HG03460 (cell line): Measurements from ENCODE around the gene MT1HL1.
"Not testable (repeated sequence)": the region's sequence is repeated elsewhere in the genome, so short reads cannot be mapped to it uniquely, and the experiment has no call there.

Experiments used
- ATAC-seq: cut with Tn5 transposase; IDR thresholded peaks from one replicate; pipeline ENCODE4 v1.9.1; 2021; ENCODE audit not compliant: unreplicated experiment

Gene MT1HL1

DNA sequence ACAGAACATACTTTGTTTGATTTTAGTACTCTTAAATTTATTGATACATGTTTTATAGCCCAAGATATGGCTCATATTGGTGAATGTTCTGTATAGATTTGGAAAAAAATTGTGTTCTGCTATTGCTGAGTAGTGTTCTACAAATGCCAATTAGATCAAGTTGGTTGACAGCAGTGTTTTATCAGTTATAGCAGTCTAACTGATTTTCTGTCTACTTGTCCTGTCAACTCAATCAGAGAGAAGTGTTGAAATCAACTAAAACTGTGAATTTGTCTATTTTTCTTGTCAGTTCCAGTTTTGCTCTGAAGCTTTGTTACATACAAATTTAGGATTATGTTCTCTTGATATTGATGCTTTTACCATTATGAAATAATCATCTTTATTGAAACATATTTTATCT lies 14.7 kb upstream of the MT1HL1 start:
- ATAC-seq, result no peak

DNA sequence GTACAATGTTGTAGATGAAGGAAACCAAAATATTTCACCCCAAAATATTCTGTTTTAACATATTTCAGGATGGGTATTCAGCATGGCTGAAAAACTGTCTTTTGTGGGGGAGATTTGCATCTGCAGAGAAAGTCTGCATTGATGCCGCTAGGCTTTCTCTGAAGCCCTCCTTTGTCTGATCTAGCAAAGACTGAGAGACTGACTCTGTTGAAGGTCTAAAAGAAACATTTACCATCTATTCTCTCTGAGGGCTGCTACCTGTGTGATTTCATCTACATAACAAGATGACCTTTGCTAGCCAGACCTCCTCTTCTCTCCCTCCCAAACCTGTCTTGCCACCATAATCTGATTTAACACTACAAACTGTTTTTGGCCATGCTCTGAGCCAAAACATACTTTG lies 12.4 kb upstream of the MT1HL1 start:
- ATAC-seq, result no peak

DNA sequence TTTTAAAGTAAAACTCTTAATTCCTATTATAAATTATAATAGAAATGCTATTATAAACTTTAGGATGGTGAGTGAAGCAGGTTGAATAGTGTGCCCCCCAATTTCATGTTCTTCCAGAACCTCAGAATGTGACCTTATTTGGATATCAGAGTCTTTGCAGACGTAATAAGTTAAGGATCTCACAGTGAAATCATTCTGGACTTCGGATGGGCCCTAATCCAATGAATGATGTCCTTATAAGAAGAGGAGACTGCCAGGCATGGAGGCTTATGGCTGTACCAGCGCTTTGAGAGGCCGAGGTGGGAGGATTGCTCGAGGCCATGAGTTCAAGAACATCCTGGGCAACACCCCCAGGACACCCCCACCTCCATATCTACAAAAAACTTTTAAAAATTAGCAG lies 9.4 kb upstream of the MT1HL1 start:
- ATAC-seq, result no peak

DNA sequence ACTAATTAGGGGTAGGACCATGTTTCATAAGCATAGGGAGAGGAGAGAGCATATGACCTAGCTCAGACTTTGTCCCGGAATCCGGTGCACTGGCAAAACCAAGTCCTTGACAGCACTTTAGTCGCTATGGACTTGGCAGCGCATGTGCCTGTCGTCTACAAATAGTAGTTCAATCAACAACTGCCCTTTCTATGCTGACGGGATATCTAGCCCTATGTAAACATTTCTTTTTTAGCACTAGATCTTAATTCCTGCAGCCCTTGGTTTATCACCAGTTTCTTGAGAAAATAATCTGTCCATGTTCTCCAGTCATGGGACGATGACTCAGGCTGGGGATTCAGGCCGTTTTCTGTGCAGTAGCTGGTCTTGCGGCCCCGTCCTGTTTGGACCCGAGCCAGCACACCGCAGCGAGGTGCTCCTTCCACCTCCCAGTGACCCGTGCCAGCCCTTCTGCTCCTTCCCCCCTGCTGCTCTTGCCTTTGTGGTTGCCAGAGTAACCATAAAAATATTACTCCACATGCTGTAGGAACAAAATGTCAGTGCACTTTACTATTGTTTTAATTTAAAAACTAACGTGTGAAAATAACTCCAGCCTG lies 8.6 kb upstream of the MT1HL1 start:
- ATAC-seq, result no peak

DNA sequence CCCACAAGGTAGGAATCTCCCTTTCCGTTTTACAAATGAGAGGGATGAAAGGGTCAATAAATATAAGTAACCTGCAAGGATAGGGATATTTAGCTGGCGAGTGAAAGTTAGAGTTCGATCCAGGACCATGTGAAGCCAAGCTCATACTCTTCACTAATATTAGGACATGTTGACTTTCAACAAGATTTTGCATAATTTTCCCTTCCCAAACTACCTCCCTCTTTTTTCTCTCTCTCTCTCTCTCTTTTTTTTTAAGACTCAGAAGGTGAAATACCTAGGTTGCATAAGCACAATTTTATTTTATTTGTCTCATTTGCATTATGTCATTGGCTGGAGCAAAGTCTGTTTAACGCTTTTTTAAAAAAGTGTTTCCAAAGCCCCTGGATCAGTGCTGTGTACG lies 8.1 kb upstream of the MT1HL1 start:
- no peak for ATAC-seq

DNA sequence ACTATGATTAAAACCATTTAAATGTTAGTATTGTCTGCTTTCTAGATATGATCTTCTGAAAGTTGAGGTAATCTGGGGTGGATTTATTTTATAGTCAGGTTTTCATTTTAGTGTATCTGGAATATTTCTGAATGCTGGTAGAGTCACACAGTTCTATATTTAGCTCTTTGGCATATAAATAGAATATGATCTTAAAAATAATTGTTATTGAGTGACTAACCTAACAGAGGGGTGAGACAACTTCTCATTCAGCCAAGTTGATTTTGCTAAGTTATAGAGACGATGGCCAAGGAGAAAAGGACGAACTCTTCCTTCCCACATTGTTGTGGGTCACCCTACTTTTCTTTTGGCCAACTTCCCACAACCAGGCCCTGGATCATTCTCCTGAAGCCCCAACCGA lies 7.2 kb upstream of the MT1HL1 start:
- no peak for ATAC-seq

DNA sequence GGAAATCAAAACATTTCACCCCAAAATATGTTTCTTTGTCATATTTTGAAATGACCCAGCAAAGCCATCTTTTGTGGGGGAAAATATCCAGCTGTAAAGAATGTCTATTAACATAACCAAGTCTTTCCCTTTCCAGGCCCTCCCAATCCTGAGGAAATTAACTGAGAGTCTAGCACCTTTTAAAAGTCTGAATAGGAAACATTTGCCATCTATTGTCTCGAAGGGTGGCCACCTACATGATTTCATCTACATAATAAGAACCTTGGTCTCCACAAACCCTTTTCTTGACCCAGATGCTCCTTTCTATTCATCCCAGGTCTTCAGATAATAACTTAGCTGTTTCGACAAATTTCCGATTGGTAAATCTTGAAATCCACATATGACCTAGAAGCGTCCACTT lies 5.4 kb upstream of the MT1HL1 start:
- no peak for ATAC-seq

DNA sequence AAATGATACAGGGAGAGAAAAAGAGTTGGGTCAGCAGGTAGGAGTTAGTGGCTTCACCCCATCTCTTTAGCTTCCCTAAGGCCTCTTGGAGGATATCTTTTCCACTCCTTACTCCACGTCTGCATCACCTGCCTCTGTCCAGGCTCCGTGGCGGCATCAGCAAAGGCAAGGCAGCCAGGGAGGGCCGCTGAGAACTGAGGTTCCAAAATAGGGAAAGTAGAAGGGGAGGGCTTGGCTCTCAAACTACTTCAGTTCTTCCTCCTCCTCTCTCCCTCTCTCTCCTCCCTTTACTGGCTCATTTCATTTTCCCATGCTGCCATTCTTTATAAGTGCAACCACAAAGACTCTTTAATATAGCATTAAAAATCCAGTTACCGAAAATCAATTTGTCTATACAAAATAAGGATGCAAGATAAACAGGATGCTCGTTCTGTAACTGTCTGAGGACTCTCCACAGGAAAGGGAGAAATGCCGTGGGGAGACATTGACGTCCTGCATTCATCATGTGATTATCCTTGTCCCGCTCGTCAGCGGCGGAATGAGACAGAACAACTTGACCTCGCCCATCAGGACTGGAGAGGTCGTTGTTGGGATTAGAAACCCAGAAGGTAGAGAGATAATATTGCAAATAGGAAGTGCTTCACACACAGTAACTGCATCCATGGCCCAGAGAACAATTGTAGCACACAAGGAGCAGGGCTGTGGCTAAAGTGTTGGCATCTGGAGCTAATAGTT lies 3.1 kb upstream of the MT1HL1 start:
- ATAC-seq, result no peak

DNA sequence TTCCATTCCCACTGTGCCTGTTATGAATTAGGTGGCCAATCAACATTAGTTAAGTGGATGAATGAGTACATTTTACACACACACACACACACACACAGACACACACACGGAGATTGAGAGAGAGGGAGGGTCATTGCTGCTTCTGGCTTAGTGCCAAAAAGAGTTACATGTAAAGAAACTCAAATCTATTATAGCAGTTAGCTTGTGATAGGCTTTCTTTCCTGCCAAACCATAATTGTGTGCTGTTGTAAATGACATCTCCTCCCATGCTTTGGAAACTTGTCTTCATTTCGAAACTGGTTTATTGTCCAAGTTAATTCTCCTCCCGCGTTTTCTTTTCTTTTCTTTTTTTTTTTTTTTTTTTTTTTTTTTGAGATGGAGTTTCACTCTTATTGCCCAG lies 1.4 kb upstream of the MT1HL1 start:
- ATAC-seq, result no peak

DNA sequence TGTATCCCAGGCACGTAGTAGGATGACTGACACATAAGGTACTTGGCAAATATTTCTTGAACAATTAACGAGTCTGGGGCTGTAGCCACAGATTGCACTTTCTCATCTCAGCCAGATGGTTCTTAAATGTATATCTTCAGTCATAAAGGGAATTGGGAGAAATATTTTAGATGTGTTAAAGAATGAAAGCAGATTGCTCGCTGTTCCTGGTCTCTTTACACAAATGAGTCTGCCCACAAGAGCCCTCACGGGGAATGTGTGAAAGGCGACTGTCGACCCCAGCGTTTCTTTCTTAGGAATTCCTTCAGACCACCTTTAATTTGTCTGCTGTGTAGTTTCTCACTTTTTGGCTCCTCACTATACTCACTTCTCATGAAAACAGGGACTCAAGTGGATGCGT lies 725 bp downstream of the MT1HL1 start:
- no peak for ATAC-seq

DNA sequence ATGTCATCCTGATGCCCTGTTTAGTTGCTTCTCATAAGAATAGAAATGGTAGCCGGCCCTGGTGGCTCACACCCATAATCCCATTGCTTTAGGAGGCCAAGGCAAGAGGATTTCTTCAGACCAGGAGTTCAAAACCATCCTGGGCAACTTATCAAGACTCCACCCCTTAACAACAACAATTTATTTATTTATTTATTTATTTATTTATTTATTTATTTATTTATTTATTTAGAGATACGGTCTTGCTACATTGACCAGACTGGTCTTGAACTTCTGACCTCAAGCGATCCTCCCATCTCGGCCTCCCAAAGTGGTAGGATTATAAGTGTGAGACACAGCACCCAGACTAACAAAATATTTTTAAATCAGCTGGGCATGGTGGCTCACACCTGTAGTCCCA lies 4.0 kb downstream of the MT1HL1 start:
- no peak for ATAC-seq

DNA sequence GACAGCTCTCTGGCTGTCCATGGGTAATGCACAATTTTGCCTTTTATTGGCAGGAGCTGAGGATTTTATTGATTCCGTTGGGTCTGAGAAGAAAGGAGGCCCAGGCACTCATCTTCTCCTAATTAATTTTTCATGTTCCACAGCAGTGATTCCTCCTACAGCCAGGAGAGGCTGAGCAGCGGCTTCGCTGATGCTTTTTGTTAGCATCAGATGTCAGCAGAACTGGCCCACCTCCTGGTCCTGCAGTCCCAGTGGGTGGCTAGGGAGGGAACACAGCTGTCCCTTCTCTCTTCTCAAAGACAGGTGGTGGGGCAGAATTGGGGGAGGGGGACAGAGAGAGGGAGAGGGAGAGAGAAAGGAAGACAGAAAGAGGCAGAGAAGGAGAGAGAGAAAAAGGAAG lies 5.7 kb downstream of the MT1HL1 start:
- no peak for ATAC-seq

DNA sequence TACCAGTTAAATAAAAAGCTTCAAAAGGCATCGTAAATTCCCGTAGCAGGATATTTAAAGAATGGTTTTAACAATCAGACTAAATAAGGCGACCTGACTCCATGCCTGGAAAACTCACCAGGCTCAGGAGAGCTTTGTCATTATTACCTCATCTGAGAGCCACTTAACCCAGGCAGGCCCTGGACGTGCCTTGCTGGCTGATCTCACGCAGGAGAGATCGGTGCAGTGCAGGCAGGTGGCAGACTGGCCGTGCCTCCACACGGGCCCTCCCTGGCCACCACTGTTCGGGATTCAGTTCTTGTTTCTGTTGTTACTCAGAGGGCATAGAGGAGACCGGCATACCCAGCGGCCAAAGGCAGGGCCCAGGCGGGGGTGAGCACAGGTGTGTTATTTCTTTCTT lies 6.4 kb downstream of the MT1HL1 start:
- ATAC-seq, result no peak

DNA sequence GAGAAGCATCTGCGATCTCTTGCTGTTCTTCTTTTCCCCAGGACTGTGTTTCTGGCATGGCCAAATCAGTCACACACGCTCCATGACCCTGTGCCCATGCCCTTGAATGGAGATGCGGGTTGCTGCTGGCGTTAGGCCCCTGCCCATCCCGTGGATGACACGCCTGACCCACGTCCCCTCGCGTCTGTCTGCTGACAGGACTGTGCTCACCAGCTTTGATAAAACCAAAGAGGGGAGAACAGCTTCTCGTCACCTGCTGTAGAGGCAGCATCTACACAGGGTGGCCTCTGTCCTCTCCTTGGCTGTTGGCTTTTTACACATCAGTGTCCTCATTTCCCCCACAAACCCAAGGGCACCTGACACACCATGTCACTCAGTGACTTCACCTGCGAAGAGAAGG lies 6.9 kb downstream of the MT1HL1 start:
- no peak for ATAC-seq

DNA sequence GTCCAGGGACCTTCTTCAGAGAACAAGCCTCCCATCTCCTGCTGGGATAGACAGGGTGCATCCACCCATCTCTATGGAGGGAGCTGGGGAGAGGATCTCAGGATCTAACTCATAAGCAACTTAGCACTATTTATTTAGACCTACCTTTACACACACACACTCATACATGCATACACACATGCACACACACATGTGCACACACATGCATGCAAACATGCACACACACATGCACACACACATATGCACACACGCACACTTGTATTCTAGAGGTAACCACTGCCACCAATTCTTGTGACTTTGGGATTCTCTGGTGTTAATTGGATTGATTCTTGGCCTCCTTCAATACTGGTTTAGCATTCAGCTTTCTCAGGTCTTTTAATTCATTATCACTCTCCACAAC lies 9.8 kb downstream of the MT1HL1 start:
- no peak for ATAC-seq

DNA sequence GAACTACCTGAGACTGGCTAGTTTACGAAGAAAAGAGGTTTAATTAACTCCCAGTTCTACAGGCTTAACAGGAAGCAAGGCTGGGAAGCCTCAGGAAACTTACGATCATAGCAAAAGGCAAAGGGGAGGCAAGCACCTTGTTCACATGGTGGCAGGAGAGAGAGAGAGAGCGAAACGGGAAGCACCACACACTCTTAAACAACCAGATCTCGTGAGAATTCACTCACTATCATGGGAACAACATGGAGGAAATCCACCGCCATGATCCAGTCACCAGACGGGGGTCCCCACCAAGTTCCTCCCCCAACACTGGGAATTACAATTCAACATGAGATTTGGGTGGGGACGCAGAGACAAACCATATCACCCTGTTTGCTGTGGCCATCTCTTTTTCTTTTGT lies 11.8 kb downstream of the MT1HL1 start:
- no peak for ATAC-seq

DNA sequence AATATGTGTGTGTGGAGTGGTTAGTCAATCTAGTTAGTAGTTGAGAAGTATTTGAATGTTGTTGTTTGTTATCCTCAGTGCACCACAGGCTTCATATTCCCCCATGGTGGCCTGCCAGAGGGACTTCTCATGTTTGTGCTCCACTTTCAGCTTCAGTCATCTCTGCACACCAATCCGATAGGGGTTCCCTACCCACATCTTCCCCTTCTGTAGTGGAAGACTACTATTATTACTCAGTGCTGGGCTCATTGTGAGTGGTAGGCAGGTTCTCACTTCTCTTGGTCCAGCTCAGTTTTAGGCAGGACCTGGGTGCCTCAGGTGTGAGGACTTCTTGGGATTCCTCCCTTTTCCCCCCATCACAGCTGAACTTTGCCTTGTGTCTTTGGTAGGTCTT lies 14.2 kb downstream of the MT1HL1 start:
- ATAC-seq, result no peak

DNA sequence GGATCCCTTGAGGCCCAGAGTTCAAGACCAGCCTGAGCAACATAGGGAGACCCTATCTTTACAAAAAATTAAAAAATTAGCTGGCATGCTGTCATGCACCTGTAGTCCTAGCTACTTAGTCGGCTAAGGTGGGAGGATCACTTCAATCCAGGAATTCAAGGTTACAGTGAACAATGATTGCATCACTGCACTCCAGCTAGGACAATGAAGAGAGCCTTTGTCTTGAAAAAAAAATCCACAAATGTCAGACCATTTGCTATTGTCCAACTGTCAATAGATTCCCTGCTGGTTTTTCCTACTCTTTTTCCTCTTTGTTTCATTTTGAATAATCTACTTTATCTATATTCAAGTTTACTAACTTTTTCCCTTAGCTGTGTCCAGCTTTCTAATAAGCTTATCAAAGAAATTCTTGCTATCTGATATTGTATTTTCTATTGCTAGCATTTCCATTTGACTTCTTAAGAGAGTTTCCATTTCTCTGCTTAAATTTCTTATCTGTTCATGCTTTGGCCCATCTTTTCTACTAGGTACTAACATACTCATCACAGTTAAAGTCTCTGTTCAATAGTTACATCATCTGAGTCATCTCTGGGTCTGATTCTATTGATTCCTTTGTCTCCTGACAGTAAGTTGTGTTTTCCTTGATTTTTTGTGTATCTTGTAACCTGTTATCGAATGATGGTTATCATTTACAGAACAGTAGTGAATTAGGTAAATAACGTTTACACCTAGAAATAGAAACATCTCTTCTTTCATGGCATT lies 14.8 kb downstream of the MT1HL1 start:
- ATAC-seq, result no peak

DNA sequence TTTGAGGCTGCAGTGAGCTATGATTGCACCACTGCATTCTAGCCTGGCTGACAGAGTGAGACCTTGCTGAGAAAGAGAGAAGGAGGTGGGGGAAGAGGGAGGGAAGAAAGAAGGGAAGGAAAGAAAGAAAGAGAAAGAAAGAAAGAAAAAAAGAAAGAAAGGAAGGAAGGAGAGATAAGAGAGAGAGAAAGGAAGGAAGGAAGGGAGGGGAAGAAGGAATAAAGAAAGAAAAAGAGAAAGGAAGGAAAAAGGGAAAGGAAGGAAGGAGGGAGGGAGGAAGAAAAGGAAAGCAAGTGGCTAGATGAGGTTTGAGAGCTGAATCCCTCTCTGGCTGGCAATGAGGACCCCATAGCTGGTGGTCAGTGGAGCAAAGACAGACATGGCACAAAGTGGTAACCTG lies 20.4 kb downstream of the MT1HL1 start:
- no peak for ATAC-seq

DNA sequence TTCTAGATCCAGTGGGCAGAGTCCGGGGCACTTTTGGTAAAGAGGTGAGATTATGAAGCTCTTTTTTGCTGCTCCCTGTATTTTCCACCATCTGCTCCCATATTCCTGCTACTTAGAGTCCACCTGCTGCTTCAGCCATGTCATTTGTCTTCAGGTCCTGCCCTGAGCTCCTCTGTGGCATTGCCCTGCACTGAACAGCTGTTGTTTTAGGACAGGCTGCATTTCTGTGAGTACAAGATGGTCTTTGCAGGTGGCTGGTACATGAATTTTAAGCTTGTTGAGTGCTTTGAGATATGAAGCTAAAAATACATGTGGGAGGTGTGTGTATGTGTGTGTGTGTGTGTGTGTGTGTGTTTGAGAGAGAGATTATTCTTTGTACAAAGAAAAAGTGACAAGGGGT lies 21.9 kb downstream of the MT1HL1 start:
- no peak for ATAC-seq

DNA sequence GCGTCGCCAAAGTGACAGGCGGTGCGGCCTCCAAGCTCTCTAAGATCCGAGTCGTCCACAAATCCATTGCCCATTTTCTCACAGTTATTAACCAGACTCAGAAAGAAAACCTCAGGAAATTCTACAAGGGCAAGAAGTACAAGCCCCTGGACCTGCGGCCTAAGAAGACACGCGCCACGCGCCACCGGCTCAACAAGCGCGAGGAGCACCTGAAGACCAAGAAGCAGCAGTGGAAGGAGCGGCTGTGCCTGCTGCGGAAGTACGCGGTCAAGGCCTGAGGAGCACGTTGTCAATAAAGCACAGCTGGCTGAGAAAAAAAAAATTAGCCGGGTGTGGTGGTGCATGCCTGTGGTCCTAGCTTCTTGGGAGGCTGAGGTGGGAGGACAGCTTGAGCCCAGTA lies 22.8 kb downstream of the MT1HL1 start:
- not testable (repeated sequence) for ATAC-seq

DNA sequence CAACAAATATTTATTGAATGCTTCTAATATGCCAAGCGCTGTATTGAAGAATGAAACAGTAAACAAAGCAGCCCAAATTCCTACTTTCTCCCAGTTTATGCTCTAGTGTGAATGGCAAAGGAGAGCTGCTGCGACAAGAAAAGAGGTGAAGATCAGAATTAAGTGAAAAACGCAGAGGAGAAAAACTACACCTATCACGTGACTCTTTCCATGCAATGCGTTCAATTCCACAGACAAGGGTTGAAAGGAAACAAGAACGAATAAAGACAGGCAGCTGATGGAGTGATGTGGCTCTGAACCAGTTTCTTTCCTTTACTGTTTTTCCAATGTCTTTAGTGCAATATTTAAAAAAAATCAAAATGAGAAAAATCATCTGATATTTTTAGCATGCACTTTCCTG lies 23.6 kb downstream of the MT1HL1 start:
- no peak for ATAC-seq
